GM23338 (cell line): ENCODE data around the gene MAN1C1. TPM values are rescaled to one million over a fixed set of nuclear protein-coding genes. Genes with fewer than 3 reads are reported as not detected.

Source experiments
- ATAC-seq: fragments of 200-7000 bp; cut with Tn5 transposase; 3 replicates; pipeline ENCODE4 v1.9.1; 2020
- DNase-seq: peaks from one replicate; pipeline ENCODE4 v3.0.0-alpha.2; 2015; ENCODE audit warnings: low spot score
- H2AFZ ChIP-seq: fragments of 200-600 bp; sonication (generic); 2 replicates; pipeline ENCODE4 v1.8.0; 2016; ENCODE audit warnings: antibody characterized with exemption, mild to moderate bottlenecking, moderate library complexity
- H3F3A ChIP-seq: fragments of 200-600 bp; sonication (generic); replicated peaks from 2 replicates; pipeline ENCODE4 v1.8.0; 2017; ENCODE audit warnings: antibody characterized with exemption, mixed run types, low read depth
- H3K27ac ChIP-seq: fragments of 200-600 bp; sonication (generic); 2 replicates; pipeline ENCODE4 v1.6.1; 2016; ENCODE audit warnings: low read depth
- H3K27me3 ChIP-seq: fragments of 200-600 bp; sonication (generic); 2 replicates; pipeline ENCODE4 v1.8.0; 2016; ENCODE audit warnings: mild to moderate bottlenecking, mixed run types, moderate library complexity; ENCODE audit not compliant: insufficient read depth
- H3K36me3 ChIP-seq: fragments of 200-600 bp; sonication (generic); 2 replicates; pipeline ENCODE4 v1.8.0; 2016; ENCODE audit warnings: mild to moderate bottlenecking; ENCODE audit not compliant: insufficient read depth
- H3K4me1 ChIP-seq: fragments of 200-600 bp; sonication (generic); 2 replicates; pipeline ENCODE4 v1.8.0; 2016; ENCODE audit warnings: mild to moderate bottlenecking, moderate library complexity; ENCODE audit not compliant: insufficient read depth
- H3K4me2 ChIP-seq: fragments of 200-600 bp; sonication (generic); 2 replicates; pipeline ENCODE4 v1.7.1; 2017; ENCODE audit warnings: mixed run types
- H3K4me3 ChIP-seq: fragments of 200-600 bp; sonication (generic); 2 replicates; pipeline ENCODE4 v1.6.1; 2016; ENCODE audit warnings: mixed run types
- H3K79me2 ChIP-seq: fragments of 200-600 bp; sonication (generic); replicated peaks from 2 replicates; pipeline ENCODE4 v1.8.0; 2017; ENCODE audit warnings: mild to moderate bottlenecking; ENCODE audit not compliant: insufficient read depth
- H3K9me2 ChIP-seq: fragments of 200-600 bp; sonication (generic); 2 replicates; pipeline ENCODE4 v1.8.0; 2017; ENCODE audit not compliant: insufficient read depth
- H4K20me1 ChIP-seq: fragments of 200-600 bp; sonication (generic); replicated peaks from 2 replicates; pipeline ENCODE4 v1.8.0; 2017; ENCODE audit warnings: mild to moderate bottlenecking; ENCODE audit not compliant: insufficient read depth
- H3K27ac Mint-ChIP-seq: 2 replicates; pipeline ENCODE4 v1.8.0; 2020; ENCODE audit warnings: inconsistent platforms, mild to moderate bottlenecking, moderate library complexity, mixed read lengths
- H3K27me3 Mint-ChIP-seq: 3 replicates; pipeline ENCODE4 v1.8.0; 2022; ENCODE audit warnings: low read depth, mild to moderate bottlenecking, moderate library complexity, mixed read lengths, inconsistent platforms; ENCODE audit not compliant: insufficient read depth, poor library complexity
- H3K36me3 Mint-ChIP-seq: 3 replicates; pipeline ENCODE4 v1.8.0; 2021; ENCODE audit warnings: low read depth, mild to moderate bottlenecking, inconsistent platforms, moderate library complexity, mixed read lengths
- H3K4me1 Mint-ChIP-seq: 3 replicates; pipeline ENCODE4 v1.8.0; 2020; ENCODE audit warnings: mild to moderate bottlenecking, inconsistent platforms, mixed read lengths
- H3K4me3 Mint-ChIP-seq: 3 replicates; pipeline ENCODE4 v1.8.0; 2021; ENCODE audit warnings: moderate library complexity, mild to moderate bottlenecking, inconsistent platforms, mixed read lengths
- H3K9me3 Mint-ChIP-seq: 3 replicates; pipeline ENCODE4 v1.8.0; 2020; ENCODE audit warnings: moderate library complexity, mild to moderate bottlenecking, inconsistent platforms, mixed read lengths
- CREB1 ChIP-seq: fragments of 250-450 bp; sonication (Bioruptor Pico); IDR thresholded peaks from 2 replicates; pipeline ENCODE4 v1.5.0; 2020; ENCODE audit warnings: low read depth, mild to moderate bottlenecking, moderate library complexity
- CTCF ChIP-seq, 2 experiments: fragments of 200-600 bp in 1 of 2; sonication (generic) in 1 of 2; conservative IDR thresholded peaks; 2 replicates each; pipeline versions ENCODE4 v1.5.1 to v1.6.1; 2016 to 2017; ENCODE audit warnings: antibody characterized with exemption in 2 of 2, low read depth in 2 of 2, mild to moderate bottlenecking in 2 of 2, moderate library complexity in 1 of 2
- ETS1 ChIP-seq: IDR thresholded peaks from 2 replicates; pipeline ENCODE4 v1.6.1; 2016; ENCODE audit warnings: antibody characterized with exemption
- EZH2 ChIP-seq: fragments of 200-600 bp; sonication (generic); IDR thresholded peaks from one replicate; pipeline ENCODE4 v1.8.0; 2017; ENCODE audit warnings: antibody characterized with exemption, mild to moderate bottlenecking, low read depth; ENCODE audit not compliant: unreplicated experiment
- EZH2phosphoT487 ChIP-seq: fragments of 200-600 bp; sonication (generic); IDR thresholded peaks from one replicate; pipeline ENCODE4 v1.8.1; 2018; ENCODE audit warnings: antibody characterized with exemption; ENCODE audit not compliant: unreplicated experiment
- JUNB ChIP-seq: IDR thresholded peaks from one replicate; pipeline ENCODE4 v1.6.1; 2016; ENCODE audit warnings: antibody characterized with exemption; ENCODE audit not compliant: unreplicated experiment
- NANOG ChIP-seq: IDR thresholded peaks from 2 replicates; pipeline ENCODE4 v1.6.1; 2016; ENCODE audit warnings: antibody characterized with exemption, borderline replicate concordance
- POLR2AphosphoS5 ChIP-seq: IDR thresholded peaks from 2 replicates; pipeline ENCODE4 v1.6.1; 2016; ENCODE audit warnings: antibody characterized with exemption, low read depth
- STAT1 ChIP-seq: IDR thresholded peaks from one replicate; pipeline ENCODE4 v1.6.1; 2016; ENCODE audit warnings: antibody characterized with exemption; ENCODE audit not compliant: unreplicated experiment
- ZNF114 ChIP-seq: fragments of 250-450 bp; sonication (Bioruptor Pico); IDR thresholded peaks from 2 replicates; pipeline ENCODE4 v1.5.0; 2020; ENCODE audit warnings: mild to moderate bottlenecking, moderate library complexity
- ZNF331 ChIP-seq: fragments of 250-450 bp; sonication (Bioruptor Pico); IDR thresholded peaks from 2 replicates; pipeline ENCODE4 v1.5.0; 2020; ENCODE audit warnings: low read depth, mild to moderate bottlenecking, moderate library complexity
- polyA plus RNA-seq: library from polyadenylated mRNA; unstranded; fragments of >200 nt; fragmentation: Nextera tagmentation; extraction: Ambion mirVana; gene quantifications from 2 replicates; pipeline ENCODE4 v1.2.1, GENCODE V29; 2016
- total RNA-seq: library from RNA; depleted of rRNA; stranded (reverse); fragments of >200 nt; shearing (Covaris generic); gene quantifications from 2 replicates; pipeline ENCODE4 v1.2.3, GENCODE V29; 2014
- TF ChIP-seq, protein P1 (sequence below): fragments of 250-450 bp; sonication (Bioruptor Pico); IDR thresholded peaks from 2 replicates; pipeline ENCODE4 v1.5.0; 2020; ENCODE audit warnings: mild to moderate bottlenecking, moderate library complexity
- TF ChIP-seq, protein P2 (sequence below): IDR thresholded peaks from one replicate; pipeline ENCODE4 v1.6.1; 2018; ENCODE audit warnings: antibody characterized with exemption; ENCODE audit not compliant: unreplicated experiment

MAN1C1 gene
- total and polyA plus RNA-seq, 2 experiments from 2014 or later: 5.4 to 13.6 TPM

DNA sequence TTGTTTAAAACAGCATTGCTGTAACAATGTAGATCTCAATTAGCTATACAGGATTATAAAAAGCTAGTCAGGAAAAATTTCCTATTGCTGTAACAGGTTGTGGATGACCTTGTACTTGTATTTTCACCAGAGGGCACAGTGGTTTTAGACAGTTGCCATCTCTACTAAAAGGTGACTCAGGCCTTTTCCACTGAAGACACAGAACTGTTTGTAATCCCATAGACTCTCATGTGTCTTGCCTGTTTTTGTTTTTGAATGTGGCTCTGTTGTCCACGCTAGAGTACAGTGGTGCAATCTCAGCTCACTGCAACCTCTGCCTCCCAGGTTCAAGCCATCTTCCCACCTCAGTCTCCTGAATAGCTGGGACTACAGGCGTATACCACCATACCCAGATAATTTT lies 209.0 kb downstream of the MAN1C1 start:
- Mint-ChIP-seq H3K4me3 (no peak overlapping the region), H3K27ac (no peak overlapping the region), H3K27me3 (peaks cover 3% of the 10 kb centered on the region), H3K4me1 (peaks cover 10% of the 10 kb centered on the region), H3K36me3 (peaks cover 33% of the 10 kb centered on the region), H3K9me3 (no peaks in the 10 kb centered on the region)
- Histone ChIP-seq H3K4me1 (peaks cover 8% of the 10 kb centered on the region), H2AFZ (no peak overlapping the region), H3K79me2 (0 out of 2 replicates have a peak, but pooled peaks cover 2% of the 10 kb centered on the region), H3K36me3 (peaks cover 27% of the 10 kb centered on the region), H3K4me2 (no peak overlapping the region), H3K27ac (no peak overlapping the region), H3F3A (peaks cover 12% of the 10 kb centered on the region), H4K20me1 (peaks cover 6% of the 10 kb centered on the region; the same call in 1 of the 2 replicates), H3K4me3 (no peak overlapping the region), H3K27me3 (peaks cover 13% of the 10 kb centered on the region), H3K9me2 (no peaks in the 10 kb centered on the region)
- DNase-seq: no peak
- TF ChIP-seq ETS1: no peak
- no peak for TF ChIP-seq POLR2AphosphoS5
- no peak for TF ChIP-seq JUNB
- TF ChIP-seq EZH2phosphoT487: no peak
- TF ChIP-seq EZH2: no peak
- TF ChIP-seq CTCF (conservative IDR thresholded peaks at IDR 0.05; ENCODE audit: low read depth in 2 of 2): no peak
- TF ChIP-seq, protein P1, sequence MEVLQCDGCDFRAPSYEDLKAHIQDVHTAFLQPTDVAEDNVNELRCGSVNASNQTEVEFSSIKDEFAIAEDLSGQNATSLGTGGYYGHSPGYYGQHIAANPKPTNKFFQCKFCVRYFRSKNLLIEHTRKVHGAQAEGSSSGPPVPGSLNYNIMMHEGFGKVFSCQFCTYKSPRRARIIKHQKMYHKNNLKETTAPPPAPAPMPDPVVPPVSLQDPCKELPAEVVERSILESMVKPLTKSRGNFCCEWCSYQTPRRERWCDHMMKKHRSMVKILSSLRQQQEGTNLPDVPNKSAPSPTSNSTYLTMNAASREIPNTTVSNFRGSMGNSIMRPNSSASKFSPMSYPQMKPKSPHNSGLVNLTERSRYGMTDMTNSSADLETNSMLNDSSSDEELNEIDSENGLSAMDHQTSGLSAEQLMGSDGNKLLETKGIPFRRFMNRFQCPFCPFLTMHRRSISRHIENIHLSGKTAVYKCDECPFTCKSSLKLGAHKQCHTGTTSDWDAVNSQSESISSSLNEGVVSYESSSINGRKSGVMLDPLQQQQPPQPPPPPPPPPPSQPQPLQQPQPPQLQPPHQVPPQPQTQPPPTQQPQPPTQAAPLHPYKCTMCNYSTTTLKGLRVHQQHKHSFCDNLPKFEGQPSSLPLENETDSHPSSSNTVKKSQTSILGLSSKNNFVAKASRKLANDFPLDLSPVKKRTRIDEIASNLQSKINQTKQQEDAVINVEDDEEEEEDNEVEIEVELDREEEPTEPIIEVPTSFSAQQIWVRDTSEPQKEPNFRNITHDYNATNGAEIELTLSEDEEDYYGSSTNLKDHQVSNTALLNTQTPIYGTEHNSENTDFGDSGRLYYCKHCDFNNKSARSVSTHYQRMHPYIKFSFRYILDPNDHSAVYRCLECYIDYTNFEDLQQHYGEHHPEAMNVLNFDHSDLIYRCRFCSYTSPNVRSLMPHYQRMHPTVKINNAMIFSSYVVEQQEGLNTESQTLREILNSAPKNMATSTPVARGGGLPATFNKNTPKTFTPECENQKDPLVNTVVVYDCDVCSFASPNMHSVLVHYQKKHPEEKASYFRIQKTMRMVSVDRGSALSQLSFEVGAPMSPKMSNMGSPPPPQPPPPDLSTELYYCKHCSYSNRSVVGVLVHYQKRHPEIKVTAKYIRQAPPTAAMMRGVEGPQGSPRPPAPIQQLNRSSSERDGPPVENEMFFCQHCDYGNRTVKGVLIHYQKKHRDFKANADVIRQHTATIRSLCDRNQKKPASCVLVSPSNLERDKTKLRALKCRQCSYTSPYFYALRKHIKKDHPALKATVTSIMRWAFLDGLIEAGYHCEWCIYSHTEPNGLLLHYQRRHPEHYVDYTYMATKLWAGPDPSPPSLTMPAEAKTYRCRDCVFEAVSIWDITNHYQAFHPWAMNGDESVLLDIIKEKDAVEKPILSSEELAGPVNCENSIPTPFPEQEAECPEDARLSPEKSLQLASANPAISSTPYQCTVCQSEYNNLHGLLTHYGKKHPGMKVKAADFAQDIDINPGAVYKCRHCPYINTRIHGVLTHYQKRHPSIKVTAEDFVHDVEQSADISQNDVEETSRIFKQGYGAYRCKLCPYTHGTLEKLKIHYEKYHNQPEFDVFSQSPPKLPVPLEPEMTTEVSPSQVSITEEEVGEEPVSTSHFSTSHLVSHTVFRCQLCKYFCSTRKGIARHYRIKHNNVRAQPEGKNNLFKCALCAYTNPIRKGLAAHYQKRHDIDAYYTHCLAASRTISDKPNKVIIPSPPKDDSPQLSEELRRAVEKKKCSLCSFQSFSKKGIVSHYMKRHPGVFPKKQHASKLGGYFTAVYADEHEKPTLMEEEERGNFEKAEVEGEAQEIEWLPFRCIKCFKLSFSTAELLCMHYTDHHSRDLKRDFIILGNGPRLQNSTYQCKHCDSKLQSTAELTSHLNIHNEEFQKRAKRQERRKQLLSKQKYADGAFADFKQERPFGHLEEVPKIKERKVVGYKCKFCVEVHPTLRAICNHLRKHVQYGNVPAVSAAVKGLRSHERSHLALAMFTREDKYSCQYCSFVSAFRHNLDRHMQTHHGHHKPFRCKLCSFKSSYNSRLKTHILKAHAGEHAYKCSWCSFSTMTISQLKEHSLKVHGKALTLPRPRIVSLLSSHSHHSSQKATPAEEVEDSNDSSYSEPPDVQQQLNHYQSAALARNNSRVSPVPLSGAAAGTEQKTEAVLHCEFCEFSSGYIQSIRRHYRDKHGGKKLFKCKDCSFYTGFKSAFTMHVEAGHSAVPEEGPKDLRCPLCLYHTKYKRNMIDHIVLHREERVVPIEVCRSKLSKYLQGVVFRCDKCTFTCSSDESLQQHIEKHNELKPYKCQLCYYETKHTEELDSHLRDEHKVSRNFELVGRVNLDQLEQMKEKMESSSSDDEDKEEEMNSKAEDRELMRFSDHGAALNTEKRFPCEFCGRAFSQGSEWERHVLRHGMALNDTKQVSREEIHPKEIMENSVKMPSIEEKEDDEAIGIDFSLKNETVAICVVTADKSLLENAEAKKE (CRISPR knock-in tag): no peak
- TF ChIP-seq, protein P2, sequence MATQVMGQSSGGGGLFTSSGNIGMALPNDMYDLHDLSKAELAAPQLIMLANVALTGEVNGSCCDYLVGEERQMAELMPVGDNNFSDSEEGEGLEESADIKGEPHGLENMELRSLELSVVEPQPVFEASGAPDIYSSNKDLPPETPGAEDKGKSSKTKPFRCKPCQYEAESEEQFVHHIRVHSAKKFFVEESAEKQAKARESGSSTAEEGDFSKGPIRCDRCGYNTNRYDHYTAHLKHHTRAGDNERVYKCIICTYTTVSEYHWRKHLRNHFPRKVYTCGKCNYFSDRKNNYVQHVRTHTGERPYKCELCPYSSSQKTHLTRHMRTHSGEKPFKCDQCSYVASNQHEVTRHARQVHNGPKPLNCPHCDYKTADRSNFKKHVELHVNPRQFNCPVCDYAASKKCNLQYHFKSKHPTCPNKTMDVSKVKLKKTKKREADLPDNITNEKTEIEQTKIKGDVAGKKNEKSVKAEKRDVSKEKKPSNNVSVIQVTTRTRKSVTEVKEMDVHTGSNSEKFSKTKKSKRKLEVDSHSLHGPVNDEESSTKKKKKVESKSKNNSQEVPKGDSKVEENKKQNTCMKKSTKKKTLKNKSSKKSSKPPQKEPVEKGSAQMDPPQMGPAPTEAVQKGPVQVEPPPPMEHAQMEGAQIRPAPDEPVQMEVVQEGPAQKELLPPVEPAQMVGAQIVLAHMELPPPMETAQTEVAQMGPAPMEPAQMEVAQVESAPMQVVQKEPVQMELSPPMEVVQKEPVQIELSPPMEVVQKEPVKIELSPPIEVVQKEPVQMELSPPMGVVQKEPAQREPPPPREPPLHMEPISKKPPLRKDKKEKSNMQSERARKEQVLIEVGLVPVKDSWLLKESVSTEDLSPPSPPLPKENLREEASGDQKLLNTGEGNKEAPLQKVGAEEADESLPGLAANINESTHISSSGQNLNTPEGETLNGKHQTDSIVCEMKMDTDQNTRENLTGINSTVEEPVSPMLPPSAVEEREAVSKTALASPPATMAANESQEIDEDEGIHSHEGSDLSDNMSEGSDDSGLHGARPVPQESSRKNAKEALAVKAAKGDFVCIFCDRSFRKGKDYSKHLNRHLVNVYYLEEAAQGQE: no peak
- TF ChIP-seq STAT1: no peak
- no peak for TF ChIP-seq ZNF331 (CRISPR knock-in tag)
- TF ChIP-seq ZNF114 (CRISPR knock-in tag): no peak
- TF ChIP-seq NANOG: no peak
- TF ChIP-seq CREB1 (CRISPR knock-in tag): no peak
- no peak for ATAC-seq
